ENCODE measurements around the gene SLC6A19. TPM values are rescaled to one million over a fixed set of nuclear protein-coding genes. Genes with fewer than 3 reads are reported as not detected.

Gene SLC6A19
- total and polyA plus RNA-seq, 2 experiments from 2014 or later: 0.09 to 0.32 TPM

DNA sequence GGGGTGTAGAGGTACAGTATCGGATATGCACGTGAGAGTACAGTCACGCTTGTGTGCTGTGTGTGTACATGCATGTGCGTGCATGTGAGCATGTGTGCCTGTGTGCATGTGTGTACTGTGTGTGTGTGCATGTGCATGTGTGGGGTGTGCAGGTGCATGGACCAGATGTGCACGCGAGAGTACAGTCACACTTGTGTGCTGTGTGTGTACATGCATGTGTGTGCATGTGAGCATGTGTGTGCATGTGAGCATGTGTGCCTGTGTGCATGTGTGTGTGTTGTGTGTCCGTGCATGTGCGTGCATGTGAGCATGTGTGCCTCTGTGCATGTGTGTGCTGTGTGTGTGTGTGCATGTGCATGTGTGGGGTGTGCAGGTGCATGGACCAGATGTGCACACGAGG lies 10.3 kb downstream of the SLC6A19 start:
- Histone ChIP-seq H3K27me3 (no peaks in the 10 kb centered on the region), H3K4me3 (no peak overlapping the region), H3K36me3 (no peaks in the 10 kb centered on the region), H3K4me1 (ENCODE audit: low read depth) (peaks cover 4% of the 10 kb centered on the region), H3K9me3 (ENCODE audit: low read depth) (no peaks in the 10 kb centered on the region), H3K27ac (no peak overlapping the region)
- TF ChIP-seq CTCF (IDR thresholded peaks at IDR 0.05; ENCODE audit: low read depth, low read length): no peak
- DNase-seq (ENCODE audit: low read depth in 1 of 2, low spot score in 1 of 2): no peak

DNA sequence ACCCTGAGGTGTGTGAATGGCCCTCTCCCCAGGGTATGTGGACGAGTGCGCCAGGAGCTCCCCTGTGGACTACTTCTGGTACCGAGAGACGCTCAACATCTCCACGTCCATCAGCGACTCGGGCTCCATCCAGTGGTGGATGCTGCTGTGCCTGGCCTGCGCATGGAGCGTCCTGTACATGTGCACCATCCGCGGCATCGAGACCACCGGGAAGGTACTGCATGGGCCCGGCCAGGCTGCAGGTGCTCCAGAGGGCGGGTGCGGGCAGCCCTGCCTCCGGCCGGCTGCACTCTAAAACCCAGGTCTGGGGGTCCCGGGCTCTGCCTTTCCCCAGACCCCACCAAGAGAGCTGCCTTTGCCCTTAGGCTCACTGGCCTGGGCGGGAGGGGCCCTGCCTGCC lies 10.9 kb downstream of the SLC6A19 start:
- Histone ChIP-seq H3K27ac (no peak overlapping the region), H3K36me3 (no peaks in the 10 kb centered on the region), H3K9me3 (ENCODE audit: low read depth) (no peaks in the 10 kb centered on the region), H3K4me3 (no peak overlapping the region), H3K27me3 (no peaks in the 10 kb centered on the region), H3K4me1 (ENCODE audit: low read depth) (peaks cover 2% of the 10 kb centered on the region)
- TF ChIP-seq CTCF (IDR thresholded peaks at IDR 0.05; ENCODE audit: low read depth, low read length): no peak
- DNase-seq (ENCODE audit: low read depth in 1 of 2, low spot score in 1 of 2): no peak

GRCh38 chr5:1212881-1213280 lies 11.5 kb downstream of the SLC6A19 start:
- Histone ChIP-seq H3K9me3 (ENCODE audit: low read depth) (no peaks in the 10 kb centered on the region), H3K4me3 (no peak overlapping the region), H3K27me3 (no peaks in the 10 kb centered on the region), H3K27ac (no peak overlapping the region), H3K4me1 (ENCODE audit: low read depth) (no peaks in the 10 kb centered on the region), H3K36me3 (no peaks in the 10 kb centered on the region)
- DNase-seq (ENCODE audit: low read depth in 1 of 2, low spot score in 1 of 2): no peak
- TF ChIP-seq CTCF (IDR thresholded peaks at IDR 0.05; ENCODE audit: low read depth, low read length): no peak

GRCh38 chr5:1213508-1214162 lies 12.2 kb downstream of the SLC6A19 start:
- DNase-seq (ENCODE audit: low read depth in 1 of 2, low spot score in 1 of 2): no peak
- H3K27me3 ChIP-seq: no peaks in the 10 kb centered on the region

GRCh38 chr5:1214163-1214935 lies 13.0 kb downstream of the SLC6A19 start:
- H3K27ac ChIP-seq: no peak overlapping the region
- no peak for TF ChIP-seq CTCF (IDR thresholded peaks at IDR 0.05; ENCODE audit: low read depth, low read length)
- no peaks in the 10 kb centered on the region for H3K9me3 ChIP-seq (ENCODE audit: low read depth)
- no peaks in the 10 kb centered on the region for H3K4me1 ChIP-seq (ENCODE audit: low read depth)
- H3K4me3 ChIP-seq: no peak overlapping the region
- no peak for DNase-seq (ENCODE audit: low read depth in 1 of 2, low spot score in 1 of 2)
- no peaks in the 10 kb centered on the region for H3K36me3 ChIP-seq
- no peaks in the 10 kb centered on the region for H3K27me3 ChIP-seq

More at GRCh38 chr5:1213508-1214162, 12.2 kb downstream of the SLC6A19 start:
- H3K4me3 ChIP-seq: no peak overlapping the region
- H3K27ac ChIP-seq: no peak overlapping the region
- H3K9me3 ChIP-seq (ENCODE audit: low read depth): no peaks in the 10 kb centered on the region
- no peaks in the 10 kb centered on the region for H3K36me3 ChIP-seq
- no peak for TF ChIP-seq CTCF (IDR thresholded peaks at IDR 0.05; ENCODE audit: low read depth, low read length)
- no peaks in the 10 kb centered on the region for H3K4me1 ChIP-seq (ENCODE audit: low read depth)

Data from cardiac muscle cell (in vitro differentiated cells and primary cell).